NCI-H2081 treated with DMSO at 0.1 percent for 48 hours (cell line): ENCODE data around the gene SCAI.
A peak's percentile ranks its signal among the peaks of the same experiment; 100 is the strongest.
"Not testable (repeated sequence)": the region's sequence is repeated elsewhere in the genome, so short reads cannot be mapped to it uniquely, and the experiment has no call there.

Experiments
- DNase-seq: peaks from one replicate; lab custom pipeline; 2025; lab: John Stamatoyannopoulos, UW

The SCAI gene

DNA sequence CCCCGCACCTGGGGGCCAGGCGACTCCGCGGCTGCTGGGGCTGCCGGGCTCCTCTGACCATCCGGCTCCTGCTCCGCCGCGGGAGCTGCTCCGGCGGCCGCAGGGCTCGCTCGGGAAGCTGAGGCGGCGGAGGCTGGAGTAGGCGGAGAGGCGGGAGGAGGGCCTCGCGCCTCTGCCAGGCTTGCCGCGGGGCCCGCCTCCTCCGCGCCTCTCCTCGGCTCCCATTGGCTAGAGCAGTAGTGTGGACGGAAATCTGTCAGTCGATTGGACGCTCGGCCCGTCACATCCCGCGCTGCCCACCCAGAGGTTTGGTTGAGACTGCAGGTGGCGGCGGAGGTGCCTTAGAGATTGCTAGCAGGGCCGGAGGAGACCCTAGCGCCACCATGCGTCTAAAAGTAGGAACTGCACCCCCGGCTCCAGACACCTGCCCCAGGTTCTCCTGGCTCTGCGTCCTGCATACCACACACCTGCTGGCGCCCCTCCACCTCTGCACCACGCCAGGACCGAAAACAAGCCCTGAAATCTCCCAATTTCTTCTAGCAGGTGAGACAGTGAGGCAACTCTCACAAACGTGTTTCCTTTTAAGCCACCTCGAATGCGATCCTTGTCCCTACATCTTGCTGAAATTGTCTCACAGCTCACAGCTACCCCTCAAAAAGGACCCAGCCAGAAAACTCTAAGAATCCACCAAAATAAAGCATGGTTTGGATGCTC, at the start of gene SCAI:
SCAI (minus strand) TSS at position 152 of the 714 bp plus-strand sequence; CDS start at position 61, 91 bp downstream.
- peak; percentile 97 for DNase-seq

DNA sequence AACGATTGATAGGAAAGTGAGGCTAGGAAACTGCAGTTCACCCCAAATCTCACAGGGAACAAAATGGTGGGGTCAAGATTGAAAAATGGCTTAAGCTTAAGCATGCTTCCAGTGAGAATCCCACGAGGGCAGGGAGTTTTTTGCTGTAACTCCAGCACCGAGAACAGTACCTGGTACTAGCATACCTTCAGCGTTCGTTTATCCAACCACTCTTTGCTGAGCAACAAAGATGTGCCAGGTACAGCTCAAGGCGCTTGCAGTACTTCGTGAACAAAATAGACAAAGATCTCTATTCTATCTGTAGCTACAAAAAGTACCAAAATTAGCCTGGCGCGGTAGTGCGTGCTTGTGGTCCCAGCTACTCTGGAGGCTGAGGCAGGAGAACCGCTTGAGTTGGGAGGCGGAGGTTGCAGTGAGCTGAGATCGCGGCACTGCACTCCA, 47.1 kb upstream of the SCAI start:
- DNase-seq, result no peak

- DNase-seq, result peak; percentile 68
Observed at GRCh38 chr9:125189361-125190289, 46.3 kb upstream of the SCAI start, which contains the start of gene PPP6C. Gene PPP6C, minus strand, starts transcription at chr9:125189803. Its CDS starts 85 bp downstream, at chr9:125189718.

GRCh38 chr9:125189011-125189360, 45.7 kb upstream of the SCAI start:
- DNase-seq, result no peak

GRCh38 chr9:125183561-125183960, 40.2 kb upstream of the SCAI start:
- no peak for DNase-seq

DNA sequence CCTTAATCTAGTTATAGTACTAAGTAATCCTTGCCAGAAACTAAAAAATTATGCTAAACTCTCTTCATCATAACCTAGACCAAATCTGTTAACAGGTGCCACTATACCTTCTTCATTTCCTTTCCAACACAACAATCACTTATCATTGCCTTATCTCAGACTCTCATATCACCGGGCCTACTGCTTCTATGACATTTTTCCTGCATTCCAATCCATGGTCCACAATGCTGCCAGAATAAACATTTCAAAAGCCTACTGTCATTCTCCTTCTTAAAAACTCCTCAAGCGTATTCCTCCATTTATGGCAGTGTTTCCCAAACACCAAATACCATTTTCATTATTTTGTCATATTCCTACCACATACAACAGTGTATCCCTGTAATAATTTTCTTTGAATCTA, 39.7 kb upstream of the SCAI start:
- no peak for DNase-seq

- DNase-seq, result not testable (repeated sequence)
Observed at GRCh38 chr9:125181756-125182155, 38.4 kb upstream of the SCAI start.

DNA sequence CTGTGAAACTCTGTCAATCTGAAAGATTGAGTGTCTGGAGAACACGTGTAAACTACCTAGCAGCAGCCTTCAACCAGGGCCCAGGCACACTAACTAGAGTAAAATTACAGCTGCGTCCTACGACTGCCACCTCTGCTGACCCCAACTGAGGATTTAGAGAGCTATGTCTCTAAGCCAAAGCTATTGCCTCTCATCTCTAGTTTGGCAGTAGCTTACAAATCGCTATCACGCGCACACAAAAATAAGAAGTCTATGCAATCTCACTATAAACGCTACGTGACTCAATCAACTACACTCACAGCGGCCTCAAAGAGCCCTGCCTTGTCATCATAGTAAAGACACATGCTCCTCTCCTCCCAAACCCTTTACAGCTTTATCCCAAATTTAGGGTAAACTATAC, 37.5 kb upstream of the SCAI start:
- no peak for DNase-seq

DNA sequence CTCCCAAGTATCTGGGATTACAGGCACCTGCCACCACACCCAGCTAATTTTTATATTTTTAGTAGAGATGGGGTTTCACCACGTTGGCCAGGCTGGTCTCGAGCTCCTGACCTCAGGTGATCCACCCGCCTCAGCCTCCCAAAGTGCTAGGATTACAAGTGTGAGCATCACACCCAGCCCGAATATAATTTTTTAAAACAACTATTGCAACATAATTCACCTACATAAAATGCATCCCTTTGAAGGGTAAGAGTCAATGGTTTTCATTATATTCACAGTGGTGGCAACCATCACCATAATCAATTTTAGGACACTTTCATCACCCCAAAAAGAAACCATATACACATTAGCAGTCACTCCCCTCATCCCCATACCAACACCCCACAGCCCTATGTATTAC, 36.4 kb upstream of the SCAI start:
- not testable (repeated sequence) for DNase-seq

GRCh38 chr9:125177888-125178287, 34.6 kb upstream of the SCAI start:
- DNase-seq, result no peak

- DNase-seq, result no peak
Observed at GRCh38 chr9:125176636-125177035, 33.3 kb upstream of the SCAI start.

- no peak for DNase-seq
Observed at GRCh38 chr9:125172031-125172755, 28.9 kb upstream of the SCAI start.

DNA sequence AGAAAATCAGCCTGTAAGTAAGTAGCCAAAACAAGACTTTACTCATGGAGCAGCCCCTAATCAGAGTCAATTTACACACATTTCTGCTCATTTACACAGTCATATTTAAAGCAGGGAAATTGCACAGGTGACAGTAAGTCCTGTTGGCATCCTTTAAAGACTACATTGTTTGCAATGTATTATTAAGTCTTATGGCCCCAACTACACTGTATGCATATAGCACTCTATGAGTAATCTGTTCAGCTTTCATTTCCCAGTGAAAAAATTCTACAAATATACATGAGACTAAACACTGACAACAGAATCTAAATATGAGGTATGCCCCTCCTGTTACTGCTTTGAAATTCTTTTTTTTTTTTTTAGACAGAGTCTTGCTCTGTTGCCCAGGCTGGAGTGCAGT, 26.6 kb upstream of the SCAI start:
- no peak for DNase-seq

GRCh38 chr9:125166762-125167161, 23.4 kb upstream of the SCAI start:
- no peak for DNase-seq

DNA sequence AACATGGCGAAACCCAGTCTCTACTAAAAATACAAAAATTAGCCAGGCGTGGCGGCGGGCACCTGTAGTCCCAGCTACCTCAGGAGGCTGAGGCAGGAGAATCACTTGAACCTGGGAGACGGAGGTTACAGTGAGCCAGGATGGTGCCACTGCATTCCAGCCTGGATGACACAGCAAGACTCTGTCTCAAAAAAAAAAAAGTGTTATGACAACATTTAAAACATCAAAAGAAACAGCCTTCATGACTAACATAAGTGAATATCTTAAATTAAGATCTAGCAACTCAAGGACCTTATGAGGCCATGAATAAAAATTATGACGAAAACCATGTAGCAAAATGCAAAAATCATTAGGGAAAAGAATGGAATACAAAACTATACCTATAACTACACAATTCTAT, 19.6 kb upstream of the SCAI start:
- not testable (repeated sequence) for DNase-seq

GRCh38 chr9:125161284-125161918, 18.1 kb upstream of the SCAI start:
- no peak for DNase-seq

DNA sequence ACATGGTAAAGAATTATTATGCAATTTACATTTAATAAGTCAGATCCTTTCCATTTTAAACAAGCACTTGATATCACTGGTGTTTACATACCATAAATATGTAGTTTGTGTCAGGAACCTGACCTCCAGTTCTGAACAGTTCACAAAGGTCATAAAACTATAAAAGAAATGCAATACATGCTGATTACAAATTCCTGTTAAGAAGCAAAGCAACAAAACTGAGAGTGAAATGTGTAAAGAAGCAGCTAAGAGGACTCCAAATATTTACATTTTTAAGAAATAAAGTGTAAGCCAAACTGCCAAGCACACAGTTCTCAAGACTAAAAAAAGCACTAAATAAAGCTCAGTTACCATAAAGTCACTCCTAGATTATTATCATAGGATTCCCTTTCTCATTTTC, 17.4 kb upstream of the SCAI start:
- no peak for DNase-seq

GRCh38 chr9:125156551-125156950, 13.2 kb upstream of the SCAI start:
- DNase-seq, result no peak

DNA sequence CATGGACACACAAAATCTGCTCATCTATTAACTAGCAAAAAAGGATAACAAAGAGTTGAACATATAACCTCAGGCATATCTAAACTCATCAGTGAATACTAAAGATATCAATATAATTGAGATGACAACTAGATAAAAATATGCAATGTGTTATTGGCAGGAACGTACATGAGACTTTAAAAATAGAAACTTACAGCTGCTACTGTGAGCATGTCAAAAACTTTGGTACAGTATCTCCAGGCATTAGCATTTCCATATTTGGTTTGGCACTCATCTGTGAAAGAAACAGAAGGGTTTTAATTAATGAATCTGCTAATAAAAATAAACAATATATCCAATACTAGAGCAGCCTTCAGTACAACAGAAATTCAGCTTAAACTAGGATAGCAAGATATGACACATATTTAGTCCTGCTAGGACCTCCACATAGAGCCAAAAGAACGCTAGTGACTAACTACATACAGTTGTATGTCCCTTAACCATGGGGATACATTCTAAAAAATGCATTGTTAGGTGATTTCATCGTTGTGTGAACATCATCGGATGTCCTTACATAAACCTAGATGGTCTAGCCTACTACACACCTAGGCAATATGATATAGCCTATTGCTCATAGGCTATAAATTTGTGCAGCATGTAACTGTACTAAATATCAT, 10.5 kb upstream of the SCAI start:
- no peak for DNase-seq

GRCh38 chr9:125151730-125152129, 8.4 kb upstream of the SCAI start:
- no peak for DNase-seq
